HG03378 (cell line): Measurements from ENCODE around the gene BYSL.

Source experiments
- ATAC-seq: cut with Tn5 transposase; IDR thresholded peaks from one replicate; pipeline ENCODE4 v1.9.1; 2021; ENCODE audit warnings: mild to moderate bottlenecking, moderate library complexity; ENCODE audit not compliant: unreplicated experiment

Gene BYSL

DNA sequence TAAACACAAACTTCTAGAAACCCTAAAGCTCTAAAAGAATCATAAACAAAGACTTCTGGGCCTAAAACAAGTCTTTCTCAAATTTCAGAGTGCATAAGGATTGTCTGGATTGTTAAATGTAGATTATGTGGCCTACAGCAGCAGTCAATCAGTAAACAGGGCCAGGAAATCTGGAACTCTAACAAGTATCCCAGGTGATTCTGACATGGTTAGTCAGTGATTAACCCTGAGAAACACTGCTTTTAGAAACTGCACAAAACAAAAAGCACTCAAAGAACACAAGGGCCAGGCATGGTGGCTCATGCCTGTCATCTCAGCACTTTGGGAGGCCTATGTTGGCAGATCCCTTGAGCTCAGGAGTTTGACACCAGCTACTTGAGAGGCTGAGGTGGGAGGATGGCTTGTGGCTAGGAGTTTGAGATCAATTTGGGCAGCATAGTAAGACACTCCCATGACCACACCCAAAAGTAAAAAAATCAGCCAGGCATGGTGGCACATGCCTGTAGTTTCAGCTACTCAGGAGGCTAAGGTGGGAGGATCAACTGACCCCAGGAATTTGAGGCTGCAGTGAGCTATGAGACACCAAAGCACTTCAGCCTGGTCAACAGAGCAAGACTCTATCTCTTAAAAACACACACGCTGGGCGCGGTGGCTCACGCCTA is 6.3 kb upstream of the BYSL start:
- ATAC-seq: no peak

DNA sequence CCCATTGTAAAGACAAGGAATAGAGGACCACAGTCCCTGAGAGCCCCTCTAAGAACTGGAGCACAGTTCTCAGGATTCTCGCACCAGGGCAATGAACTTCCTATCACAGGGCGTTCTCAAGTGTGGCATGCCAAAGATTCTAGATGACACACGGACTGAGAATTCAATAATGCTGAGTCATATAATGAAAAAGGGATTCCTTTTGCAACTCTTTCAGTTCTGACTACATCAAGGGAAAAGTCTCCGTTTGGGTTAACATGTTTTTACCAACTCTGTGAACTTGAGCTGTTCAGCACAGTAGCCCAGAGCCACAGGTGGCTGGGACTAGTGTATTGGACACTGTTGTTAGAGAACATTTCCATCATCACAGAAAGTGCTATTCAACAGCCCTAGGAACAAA is 3.8 kb upstream of the BYSL start:
- no peak for ATAC-seq

DNA sequence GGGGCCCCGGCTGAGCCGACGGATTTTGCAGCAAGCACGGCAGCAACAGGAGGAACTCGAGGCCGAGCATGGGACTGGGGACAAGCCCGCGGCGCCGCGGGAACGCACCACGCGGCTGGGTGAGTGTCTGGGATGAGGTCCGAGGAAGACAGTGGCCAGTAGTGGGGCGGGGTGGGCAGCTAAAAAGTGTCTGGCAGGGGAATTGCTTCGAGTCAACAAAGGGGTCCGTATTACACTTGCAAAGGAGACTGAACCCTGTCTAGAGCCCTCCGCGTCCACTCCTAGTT is 356 bp downstream of the BYSL start:
- no peak for ATAC-seq

DNA sequence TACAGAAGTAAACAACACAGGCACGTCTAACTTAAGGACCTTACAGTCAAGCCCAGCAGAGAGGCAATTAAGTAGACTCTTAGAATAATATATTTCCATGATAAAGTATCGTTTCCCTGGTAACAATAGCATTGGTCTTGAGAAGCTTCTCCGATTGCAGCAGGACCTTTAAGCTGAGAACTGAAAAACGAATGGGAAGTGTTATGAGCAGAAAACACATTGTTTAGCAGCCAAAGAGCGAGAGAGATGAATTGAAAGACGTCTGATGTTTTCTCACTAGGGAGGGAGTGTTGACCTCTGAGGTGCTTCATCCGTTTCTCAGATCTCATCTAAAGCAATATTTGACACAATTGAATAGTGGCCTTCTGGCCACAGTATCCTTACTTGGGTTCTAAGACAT is 855 bp downstream of the BYSL start:
- ATAC-seq: no peak

DNA sequence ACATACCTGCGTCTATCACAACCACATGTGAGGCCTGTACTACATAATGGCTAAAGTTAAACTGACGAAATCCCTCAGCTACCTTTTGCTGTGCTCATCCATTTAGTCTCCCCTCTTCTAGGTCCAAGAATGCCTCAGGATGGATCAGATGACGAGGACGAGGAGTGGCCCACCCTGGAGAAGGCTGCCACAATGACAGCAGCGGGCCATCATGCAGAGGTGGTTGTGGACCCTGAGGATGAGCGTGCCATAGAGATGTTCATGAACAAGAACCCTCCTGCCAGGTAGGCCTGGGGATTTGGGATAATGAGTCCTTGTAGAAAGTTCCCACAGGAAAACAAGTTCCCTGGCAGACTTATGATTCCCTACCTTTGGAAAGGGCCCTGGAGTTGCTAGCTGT is 6.0 kb downstream of the BYSL start:
- no peak for ATAC-seq

DNA sequence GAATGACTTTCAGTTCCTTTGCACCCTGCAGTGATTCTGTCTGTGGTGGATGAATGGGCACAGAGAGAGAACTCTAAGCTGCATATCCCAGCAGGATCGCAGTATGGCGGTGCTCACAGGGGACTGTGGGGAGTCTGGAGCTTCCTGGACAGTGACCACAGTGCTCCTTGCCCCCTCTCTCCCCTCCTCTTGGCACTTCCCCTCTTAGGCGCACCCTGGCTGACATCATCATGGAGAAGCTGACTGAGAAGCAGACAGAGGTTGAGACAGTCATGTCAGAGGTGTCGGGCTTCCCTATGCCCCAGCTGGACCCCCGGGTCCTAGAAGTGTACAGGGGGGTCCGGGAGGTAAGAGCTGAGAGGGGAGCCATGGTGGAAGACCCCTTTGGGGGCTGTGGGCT is 8.6 kb downstream of the BYSL start:
- no peak for ATAC-seq

DNA sequence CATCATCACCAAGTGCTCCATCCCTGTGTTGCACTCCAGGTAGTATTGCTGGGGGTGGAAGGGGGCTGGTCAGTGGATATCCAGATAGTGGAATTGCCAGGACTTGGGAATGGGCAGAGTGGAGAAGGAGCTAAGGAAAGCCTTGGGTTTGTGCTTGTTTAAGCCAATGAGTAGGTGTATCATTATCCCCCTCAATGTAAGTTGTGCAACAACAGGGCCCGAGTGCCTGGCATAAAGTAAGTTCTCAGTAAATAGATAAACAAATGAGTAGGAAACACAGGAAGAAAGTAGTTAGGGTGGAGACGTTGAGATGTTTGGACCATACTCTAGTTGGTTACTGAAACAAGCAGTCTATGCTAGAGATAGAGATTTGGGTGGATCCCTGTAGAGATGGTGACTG is 10.5 kb downstream of the BYSL start:
- ATAC-seq: no peak

DNA sequence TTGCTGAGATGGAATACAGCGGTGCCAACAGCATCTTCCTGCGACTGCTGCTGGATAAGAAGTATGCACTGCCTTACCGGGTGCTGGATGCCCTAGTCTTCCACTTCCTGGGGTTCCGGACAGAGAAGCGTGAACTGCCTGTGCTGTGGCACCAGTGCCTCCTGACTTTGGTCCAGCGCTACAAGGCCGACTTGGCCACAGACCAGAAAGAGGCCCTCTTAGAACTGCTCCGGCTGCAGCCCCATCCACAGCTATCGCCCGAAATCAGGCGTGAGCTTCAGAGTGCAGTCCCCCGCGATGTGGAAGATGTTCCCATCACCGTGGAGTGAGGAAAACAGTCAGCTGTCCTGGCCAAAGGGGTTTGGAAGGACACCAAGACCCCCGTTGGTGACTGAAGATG is 11.1 kb downstream of the BYSL start:
- no peak for ATAC-seq

DNA sequence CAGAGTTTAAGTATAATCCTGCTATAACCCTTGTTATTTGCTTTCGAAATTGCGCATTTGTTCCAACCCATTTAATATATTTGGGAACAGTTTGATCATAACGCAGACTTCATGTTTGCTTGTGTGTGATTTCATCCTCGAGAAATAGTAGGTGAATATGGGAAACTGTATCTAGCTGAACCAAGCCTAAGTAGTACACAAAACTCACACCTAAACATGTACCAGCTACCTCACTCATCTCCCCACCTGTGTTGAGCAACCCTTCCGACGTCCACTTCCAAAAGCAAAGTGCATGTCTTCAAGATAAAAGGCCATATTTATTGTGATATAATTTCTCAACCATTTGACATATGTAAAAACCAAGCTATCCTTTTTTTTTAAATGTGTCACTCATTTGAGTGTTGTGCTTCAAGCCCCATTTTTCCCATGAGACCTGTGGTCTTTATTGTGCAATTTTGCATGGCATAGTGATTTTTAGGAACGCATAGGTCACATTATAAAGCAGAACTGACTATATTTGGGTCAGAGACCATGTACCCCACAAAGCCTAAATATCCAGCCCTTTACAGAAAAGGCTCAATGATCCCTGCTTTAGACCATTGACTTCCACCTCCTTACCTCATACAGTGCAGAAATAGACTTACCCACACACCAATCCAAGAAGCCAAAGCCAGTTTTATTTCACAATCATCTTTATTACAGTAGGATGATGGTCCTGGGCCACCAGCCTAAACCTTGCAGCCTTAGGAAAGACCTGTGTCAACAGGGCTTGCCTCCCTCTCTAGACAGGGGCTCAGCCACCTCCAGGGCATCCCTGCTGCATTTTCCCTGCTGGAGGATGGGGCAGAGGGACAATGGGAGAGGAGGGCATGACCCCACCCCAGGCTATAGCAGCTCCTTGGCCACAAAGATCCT is 13.2 kb downstream of the BYSL start:
- no peak for ATAC-seq

DNA sequence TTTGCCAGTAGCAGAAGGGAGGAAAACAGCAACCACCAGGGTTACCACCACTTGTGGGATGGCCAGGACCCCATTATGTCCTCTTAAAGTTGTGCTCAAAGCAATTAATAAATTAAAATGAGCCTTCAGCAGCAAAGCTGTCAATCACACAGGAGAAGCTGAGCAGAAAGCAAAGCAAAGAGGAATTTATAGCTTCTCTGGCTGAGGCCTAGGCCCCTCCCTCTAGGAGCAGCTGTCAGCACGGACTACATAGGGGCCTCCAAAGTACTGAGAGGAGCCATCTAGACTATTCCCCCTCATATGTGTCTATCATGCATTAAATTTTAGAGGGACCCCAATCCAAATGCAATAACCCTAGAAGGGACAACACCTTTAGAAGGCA is 13.9 kb downstream of the BYSL start:
- ATAC-seq: no peak

DNA sequence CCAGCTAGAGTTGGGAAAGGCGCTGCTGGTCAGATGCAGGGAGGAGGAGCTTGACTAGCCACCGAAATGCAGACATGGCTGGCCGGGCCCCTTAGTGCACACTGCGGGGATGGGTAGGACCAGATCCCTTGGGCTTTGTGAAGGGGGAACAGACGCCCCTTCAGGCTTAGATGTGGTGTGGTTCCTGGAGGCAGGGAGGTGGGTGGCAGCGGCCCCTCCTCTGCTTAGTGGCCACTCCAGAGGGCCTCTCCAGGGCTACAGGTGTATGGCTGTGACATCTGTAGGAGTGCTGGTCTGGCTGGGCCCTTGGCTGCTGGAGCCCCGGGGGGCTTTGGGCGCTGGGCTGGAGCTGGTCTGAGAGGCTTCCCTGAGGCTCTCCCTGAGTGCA is 14.4 kb downstream of the BYSL start:
- ATAC-seq: no peak

DNA sequence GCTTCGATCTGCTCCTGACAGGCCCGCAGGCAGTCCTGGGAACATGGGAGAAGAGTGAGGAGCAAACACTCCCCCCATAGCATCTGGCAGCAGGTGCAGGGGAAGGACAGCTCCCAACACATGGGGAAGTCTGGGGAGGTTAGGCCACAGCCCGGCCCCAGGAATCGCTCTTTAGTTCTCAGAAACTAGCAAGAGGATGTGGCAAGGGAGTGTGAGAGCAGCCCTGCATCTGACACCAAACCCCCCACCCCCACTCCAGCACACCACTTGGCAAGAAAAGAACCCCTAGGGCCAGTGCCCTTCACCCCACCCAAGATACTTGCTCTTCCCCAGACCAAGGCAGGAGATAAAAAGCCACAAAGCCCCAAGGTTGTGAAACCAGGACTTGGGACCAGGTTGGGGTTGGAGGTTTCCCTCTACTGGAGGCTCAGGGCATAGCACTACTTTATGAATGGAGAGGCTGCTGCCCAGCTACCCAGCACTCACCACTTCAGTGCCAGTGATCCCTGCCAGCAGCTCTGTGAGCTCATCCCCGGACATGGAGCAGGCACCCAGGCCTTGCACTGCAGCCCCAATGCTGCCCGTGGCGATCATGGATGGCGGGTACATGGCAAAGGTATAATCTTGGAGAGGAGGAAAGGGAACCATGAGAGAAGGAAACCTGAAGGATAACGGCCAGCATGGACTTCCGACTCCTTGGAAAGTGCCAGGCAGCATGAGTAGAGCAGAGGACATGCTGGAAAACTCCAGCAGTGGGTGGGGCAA is 15.0 kb downstream of the BYSL start:
- ATAC-seq: no peak

DNA sequence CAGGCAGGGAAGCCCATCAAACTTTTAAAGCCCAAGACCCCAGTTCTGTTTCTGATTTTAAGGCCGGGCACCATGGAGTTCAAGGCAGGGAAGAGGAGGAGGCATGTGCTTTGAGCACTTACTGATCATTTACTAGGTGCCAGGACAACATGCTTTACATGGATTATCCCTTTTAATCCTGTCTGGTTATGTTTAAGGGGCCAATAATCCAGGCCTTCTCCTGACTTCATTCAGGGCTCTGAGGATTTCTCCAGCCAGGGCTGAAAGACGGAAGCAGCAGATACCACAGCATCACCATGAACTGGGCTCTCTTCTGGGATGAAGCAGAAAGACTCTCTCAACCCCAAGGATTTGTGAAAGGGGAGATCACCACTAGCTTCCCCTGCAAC is 16.2 kb downstream of the BYSL start:
- ATAC-seq: no peak

DNA sequence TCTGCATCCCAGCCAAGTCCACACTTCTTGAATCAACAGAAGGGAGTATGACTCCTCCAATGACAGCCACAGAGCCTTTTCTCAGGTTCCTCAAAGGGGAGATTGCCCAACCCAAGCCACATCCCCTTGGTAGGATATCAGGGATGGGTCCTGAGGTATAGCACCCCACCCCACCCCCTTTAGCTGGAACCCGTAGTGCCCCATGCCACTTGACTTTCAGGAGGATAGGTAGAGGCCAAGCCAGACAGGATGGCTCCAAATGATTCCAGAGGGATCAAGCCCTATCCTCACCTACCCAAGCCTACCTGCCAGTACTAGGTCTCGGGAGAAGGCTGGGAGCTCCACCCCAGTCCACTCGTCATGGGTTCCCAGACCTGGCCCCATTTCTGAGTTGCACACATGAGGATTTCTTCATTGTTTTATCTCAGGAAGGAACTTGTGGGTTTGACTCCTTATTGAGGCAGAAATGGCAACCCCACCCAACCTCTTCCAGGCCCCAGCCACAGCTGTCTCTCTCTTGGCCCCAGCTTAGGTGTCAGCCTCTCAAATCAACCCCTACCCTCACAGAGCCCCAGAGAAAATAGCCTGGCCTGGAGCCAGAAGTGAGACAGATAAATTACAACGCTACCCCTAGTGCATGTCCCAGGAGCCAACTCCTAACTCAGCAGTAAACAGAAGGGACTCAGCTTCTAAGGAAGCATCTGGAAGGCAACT is 16.7 kb downstream of the BYSL start:
- no peak for ATAC-seq

DNA sequence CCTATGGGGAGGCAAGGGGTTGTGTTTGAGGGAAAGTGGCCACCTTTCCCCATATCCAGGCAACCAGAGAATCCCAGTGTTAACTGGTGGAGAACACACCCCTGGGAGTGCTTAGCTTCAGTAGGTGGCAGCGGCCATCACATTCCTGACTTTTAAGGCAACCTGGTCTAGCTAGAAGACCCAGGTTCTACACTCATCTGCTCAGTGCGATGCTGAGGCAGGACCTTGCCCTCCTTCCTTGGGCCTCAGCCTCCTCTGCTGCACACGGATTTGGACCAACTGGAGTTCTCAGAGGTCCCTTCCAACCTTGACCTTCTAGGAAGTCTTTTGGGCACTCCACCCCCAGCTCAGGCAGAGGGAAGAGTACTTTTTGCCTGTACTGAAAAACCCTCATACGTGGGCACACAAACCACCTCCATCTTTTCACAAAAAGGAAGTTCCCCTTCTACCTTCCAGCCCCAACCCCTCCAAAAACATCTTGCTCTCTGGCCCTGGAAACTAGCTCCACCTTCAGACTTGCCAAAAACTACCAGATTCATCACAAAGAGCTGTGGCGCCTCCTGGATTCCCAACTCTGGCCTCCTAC is 17.4 kb downstream of the BYSL start:
- no peak for ATAC-seq

DNA sequence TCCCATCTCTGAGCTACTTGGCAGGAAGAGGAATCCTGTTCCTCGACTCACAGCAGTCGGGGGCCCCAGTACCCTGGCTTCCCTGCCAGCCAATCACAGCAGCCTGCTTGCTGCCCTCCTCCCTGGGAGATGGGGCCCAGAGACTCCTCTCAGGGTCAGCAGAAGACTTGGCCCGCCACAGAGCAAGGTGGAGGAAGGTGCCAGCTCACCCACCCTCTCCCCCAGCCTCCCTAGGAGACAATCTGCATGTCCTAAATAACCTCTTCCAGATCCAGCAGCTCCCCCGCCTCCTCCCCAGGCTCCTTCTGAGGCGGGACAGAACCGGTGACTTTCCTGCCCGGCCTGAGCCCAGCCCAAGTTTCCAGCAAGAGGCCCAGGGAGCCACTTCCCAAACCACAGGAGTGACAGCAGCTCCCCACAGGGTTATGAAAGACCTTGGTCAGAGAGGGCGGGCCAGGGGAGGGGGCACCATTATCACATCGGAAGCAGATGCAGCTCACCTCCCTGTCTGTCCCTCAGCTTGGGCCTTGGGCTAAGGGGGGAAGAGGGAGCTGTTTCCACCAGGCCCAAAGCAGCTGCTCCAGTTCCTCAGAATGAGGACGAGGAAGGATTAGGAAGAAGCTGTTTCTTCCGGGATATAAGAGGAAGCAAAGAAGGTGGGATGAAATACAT is 18.0 kb downstream of the BYSL start:
- ATAC-seq: no peak

DNA sequence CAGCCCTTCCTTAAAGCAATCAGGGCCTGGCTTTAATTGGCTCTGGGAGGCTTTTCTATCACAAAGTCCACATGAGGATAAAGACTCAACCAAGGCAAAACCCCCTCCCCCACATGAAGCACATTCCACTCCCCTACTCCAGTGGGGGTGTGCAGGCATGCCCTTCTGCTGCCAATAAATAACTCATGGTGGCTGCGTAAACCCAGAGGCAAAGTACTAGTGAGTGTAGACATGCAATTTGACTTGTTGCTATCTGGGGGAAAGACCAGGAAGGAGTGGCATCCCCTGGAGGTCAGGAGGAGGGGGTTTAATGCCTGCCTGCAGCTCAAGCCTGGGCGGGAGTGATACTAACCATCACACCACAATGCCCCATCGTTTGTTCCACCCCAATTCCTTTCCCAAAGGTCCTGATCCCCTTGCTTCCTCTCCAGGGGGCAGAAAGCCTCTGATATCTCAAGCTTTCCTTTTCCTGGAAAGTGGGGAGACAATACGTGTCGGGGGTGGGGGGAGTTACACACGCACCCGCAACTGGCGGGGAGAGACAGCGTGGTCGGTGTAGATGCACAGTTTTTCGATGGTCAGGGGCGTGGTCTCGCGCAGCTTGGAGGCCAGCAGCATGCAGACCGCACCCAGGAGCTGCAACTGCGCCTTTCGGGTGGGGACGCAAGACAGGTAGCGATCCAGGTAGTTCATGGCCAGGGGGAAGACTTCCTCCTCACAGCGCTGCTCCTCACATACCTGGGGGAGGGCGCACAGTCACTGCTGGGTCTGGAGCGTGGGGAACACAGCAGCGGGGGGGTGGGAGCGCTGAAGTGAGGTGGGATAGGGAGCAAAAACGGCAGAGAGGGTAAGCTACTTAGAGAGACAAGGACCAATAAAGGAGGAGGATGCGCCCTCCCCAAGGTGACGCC is 18.8 kb downstream of the BYSL start:
- no peak for ATAC-seq

DNA sequence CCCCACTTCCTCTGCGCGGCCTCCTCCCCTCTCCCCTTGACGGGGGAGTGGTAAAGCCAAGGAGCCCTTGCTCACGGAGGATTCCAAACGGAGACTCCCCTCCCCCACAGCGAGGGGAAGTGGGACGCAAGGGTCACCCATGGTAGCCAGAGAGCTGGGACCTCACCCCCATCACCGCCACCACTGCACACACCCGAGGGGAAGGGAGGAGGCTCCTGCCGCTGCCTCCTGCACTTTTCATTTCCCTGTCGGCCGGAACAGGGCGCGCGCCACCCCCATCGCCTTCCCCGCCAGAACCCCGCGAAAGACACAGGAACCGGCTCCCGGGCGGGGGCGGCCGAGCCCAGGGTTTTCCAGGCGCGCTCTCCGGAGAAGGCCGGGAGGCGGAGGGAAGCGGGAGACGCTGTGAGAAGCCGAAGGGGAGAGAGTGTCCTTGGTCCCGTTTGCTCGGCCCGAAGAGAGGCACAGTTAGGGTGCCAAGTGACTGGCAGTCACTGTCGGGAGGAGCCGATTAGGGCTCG is 19.5 kb downstream of the BYSL start:
- no peak for ATAC-seq
